ENCODE data around the gene SRGAP3.

The SRGAP3 gene

DNA sequence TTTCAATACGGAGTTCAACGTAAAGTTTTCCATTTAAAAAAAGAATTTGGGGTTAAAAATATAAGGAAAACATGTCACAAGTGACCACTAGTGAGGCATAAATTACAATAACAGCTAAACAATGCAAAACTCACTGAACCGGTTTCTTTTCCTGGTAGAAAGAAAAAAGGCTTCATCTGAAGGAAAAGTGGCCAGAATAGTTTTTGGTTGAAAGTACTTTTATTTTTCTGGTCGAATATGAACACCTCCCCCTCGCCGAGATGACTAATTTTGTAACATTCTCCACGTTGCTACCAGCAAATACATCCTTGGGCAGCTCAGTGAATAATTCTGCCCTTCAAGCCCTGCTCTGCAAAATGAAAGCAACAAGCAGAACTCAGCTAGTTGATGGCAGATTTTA is 3.9 kb upstream of the SRGAP3 start:
- no peak for DNase-seq (ENCODE audit: low read depth in 2 of 3, low spot score in 2 of 3)

DNA sequence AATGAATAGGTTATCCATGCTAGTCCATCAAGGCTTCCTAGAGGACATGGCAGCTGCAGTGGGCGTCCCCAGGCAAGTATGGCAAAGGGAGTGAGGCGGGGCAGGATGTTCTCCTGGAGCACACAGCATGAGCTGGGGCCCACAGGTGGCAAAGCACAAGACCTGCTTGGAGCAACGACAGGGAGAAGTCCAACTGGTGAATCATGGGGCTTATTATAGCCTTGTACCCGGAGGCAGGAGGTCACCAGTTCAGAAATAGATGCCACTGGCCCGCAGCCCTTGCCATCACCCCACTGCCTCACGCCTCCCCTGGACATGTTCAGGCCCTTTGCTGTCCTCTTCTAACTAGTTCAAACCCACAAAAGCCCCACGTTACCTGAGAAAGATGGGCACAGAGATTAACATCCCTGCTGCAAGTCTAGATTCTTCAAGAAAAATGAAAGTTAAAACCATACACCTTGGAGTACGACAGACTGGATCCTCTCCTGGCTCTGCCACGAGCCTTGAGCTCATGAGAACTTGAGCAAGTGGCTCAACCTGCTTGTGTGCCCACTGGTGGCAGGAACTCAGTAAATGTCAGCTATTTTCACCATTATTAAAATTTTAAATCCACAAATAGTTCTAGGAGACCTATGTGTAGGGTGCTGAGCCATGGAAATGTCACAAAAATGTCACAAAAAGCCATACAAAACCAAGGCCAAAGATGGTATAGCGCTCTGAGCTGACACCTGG is 1.8 kb upstream of the SRGAP3 start:
- DNase-seq (ENCODE audit: low read depth in 2 of 3, low spot score in 2 of 3) = no peak

DNA sequence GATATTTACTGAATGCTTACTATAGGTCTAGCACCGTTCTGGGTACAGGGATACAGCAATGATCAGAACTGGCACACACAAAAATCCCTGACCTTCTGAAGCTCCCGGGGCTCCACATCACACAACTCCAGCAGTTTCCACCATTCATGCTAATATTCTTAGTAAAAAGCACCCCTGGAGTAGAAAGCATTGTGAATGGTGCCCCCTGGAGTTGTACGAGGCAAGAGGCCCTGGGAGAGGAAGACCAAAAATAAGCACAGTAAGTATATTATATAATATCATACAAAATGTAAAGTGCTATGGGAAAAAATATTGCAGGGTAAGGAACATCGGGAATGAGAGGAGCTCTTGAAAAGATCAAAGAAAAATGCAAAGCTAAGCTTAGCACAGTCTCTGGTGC is 790 bp upstream of the SRGAP3 start:
- no peak for DNase-seq (ENCODE audit: low read depth in 2 of 3, low spot score in 2 of 3)

DNA sequence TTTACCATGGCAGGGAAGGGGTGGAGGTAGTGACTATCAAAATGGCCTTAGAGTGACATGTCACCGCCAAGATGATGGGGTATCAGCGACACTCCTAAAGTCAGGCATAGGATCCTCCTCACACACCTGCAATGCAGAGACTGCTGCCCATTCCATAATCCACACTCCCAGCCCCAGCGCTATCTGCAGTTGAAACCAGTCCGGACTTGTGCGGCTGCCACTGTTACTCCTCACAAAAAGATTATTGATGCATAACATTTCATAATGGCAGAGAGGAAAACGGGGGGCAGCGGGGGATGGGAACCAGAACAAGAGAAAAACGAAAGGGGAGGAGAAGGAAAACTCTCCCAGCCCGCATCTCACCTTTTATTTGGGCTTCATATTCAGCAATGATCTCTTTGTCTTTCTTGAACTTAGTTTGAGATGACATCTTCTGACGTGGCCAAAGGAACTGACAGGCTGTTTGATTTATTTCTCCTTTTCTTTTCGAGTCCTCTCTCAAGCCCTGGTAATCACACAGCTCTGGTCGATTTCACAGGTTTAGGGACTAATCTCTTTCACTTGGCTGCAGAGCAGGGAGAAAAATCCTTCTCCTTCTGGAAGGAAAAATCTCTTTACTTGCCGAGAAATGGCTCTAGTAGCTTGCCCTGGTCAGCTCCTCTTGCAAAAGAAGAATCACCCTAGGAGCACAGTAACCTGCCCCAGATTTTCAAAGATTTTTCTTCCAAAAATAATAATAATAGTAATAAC is 749 bp downstream of the SRGAP3 start:
- DNase-seq (ENCODE audit: low read depth in 2 of 3, low spot score in 2 of 3) = no peak

DNA sequence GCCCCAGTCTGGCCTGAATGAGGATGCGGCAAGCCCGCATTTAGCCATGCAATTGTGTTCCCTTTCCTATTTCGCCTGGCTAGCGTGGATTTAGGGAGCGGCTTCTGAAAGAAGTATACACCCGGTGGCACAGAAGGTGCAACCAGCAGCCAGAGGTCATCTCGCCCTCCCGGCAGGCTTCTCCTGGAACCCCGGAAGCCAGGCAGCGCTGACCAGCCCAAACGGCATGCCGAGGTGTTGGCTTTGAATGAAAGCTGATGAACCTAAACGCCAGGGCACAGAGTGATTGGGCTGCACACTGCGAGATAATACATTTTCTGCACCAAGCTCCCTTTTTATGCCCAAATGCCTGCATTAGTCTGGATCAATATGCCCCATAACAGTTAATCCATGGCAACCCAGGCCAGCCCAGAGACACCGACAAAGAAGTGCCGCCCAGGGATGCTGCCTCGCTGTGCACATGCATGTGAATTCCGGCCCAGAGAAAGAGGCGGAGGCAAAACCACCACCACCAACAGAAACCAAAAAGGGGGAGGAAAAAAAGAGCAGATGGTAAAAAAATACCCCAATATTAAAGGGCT is 1.4 kb downstream of the SRGAP3 start:
- DNase-seq (ENCODE audit: low read depth in 2 of 3, low spot score in 2 of 3) = no peak

DNA sequence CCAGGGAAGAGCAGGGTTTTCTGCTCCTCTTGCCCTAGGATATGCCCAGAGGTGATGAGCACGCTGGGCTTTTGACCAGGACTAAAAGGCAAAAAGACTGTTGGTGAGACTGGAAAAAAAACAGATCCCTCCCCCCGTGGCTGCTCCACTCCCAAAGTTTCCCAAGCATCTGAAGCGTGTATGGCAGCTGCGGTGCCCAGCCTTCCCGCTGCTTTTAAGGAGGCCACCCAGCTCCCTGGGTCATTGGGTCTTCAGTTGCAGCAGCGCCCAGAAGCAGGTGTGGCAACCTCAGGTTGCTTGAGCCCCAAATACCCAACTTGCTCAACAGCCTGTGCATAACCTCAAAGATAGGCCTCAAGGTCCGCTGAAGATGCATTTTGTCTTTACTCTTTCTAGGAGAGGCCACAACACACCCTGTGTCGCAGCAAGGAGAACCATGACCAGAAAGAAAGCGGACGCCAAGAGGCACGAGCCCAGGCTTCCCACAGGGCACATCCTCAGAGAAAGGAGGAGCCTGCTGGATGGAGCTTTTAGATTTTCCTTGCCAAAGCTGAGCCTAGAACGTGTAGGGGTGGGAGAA is 2.0 kb downstream of the SRGAP3 start:
- no peak for DNase-seq (ENCODE audit: low read depth in 2 of 3, low spot score in 2 of 3)

DNA sequence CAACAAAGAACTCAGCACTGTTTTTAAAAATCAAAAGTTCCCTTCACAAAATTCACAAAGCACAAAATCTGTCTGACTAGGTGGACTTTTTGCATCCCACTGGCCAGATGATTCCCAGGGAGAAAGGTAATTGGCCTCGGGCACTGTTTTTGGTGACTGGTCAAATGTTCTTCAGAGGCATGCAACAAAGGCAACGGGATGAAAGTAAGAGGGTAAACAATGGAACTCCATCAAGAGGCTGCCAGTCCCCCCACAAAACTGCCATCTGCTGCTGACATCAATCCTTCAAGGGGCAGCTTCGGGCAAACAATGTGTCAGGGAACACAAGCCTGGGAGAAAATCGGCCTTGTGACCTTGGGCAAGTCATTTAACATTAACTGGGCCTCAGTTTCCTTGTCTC is 3.3 kb downstream of the SRGAP3 start:
- DNase-seq (ENCODE audit: low read depth in 2 of 3, low spot score in 2 of 3) = no peak

DNA sequence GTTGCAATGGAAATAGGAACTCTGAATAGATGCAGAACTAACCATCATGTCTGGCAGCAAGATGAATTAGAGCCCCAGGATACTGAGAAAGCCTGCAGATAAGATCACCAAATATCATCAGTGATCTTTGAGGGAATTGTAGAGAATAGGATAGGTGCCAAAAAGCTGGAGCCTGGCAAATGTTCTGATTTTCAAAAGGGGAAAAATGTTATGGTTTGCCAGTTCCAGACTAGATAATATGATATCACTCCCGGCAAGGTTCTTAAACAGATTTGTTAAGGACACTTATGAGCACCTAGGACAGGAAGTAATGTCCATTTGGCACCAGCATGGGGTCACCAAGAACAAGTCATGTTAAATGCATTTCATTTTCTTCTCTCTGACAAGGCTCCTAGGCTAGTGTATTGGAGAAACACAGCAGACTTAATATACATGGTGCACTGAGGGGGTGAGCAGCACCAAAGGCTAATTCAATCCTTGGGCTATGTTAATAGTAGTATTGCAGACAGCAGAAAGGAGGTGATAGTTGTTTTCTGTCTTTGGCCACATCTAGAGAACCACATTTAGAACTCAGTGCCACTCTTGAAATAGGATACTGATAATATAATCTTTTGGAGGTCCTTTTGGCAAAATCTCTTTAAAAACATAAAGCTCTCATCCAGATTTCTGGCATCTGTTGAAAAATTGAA is 4.8 kb downstream of the SRGAP3 start:
- no peak for DNase-seq (ENCODE audit: low read depth in 2 of 3, low spot score in 2 of 3)

DNA sequence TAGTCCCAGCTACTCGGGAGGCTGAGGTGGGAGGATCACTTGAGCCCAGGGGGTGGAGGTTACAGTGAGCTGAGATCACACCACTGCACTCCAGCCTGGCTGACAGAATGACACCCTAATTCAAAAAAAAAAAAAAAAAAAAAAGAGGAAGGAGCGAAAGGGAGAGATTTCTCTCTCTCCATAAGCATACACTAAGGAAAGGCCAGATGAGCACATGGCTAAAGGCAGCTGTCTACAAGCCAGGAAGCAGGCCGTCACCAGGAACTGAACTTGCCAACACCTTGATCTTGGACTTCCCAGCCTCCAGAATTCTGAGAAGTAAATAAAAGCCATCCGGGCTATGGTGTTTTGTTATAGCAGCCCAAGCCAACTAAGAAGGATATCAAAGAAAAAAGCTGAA is 7.5 kb downstream of the SRGAP3 start:
- DNase-seq (ENCODE audit: low read depth in 2 of 3, low spot score in 2 of 3) = no peak

DNA sequence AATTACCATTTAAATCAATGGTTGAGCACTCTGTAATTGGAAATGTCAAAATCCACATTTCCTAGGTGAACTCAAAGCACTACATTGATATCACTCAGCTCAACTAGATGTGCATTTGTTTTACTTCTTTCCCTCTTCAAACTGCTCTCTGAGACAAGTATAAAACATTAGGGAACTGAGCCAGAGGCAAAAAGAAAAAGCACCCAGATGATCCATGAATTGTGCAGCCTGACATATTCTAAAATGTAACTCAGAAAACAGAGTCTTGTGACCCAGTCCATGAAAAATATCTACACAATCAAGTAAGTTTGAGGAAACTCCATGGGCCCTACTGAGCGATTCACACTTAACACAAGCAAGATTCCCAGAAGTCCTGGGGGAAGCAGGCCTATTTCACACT is 9.8 kb downstream of the SRGAP3 start:
- no peak for DNase-seq (ENCODE audit: low read depth in 2 of 3, low spot score in 2 of 3)

DNA sequence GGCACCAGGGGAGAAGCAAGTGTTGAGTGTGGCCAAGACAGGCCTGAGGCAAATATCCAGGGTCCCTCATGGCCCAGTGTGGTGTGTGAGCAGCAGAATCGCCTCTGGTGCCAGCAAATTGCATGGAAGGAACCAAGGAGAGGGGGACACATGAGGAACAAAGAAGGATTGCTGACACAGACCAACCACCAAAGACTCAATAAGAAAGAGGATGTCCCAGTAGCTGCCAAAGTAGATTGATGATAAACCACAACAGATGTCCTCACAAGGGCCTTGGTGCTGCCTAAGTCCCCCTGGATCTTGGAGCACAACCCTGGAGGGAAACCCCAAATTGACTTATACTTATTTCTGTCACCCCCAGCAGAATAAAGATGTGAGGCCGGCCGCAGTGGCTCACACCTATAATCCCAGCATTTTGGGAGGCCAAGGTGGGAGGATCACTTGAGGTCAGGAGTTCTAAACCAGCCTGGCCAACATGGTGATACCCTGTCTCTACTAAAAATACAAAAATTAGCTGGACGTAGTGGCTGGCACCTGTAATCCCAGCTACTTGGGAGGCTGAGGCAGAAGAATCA is 10.6 kb downstream of the SRGAP3 start:
- no peak for DNase-seq (ENCODE audit: low read depth in 2 of 3, low spot score in 2 of 3)

DNA sequence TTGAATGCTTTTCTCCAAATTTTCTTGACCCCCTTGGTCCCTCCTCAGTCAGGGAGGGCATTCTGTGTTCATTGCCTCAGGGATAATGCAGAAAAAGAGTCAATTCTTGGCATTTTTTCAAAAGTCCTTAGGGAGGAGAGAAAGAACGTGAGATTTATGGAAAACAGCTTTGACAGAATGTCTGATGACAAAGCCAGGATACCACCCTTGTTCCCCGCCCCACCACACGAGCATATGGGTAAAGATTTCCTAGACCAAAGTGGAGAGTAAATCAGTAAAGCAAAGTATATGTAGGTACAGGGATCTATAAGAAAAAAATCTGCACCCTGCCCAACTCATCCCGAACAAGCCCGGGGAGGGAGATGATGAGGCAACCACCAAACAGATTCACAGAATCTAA is 11.2 kb downstream of the SRGAP3 start:
- no peak for DNase-seq (ENCODE audit: low read depth in 2 of 3, low spot score in 2 of 3)

DNA sequence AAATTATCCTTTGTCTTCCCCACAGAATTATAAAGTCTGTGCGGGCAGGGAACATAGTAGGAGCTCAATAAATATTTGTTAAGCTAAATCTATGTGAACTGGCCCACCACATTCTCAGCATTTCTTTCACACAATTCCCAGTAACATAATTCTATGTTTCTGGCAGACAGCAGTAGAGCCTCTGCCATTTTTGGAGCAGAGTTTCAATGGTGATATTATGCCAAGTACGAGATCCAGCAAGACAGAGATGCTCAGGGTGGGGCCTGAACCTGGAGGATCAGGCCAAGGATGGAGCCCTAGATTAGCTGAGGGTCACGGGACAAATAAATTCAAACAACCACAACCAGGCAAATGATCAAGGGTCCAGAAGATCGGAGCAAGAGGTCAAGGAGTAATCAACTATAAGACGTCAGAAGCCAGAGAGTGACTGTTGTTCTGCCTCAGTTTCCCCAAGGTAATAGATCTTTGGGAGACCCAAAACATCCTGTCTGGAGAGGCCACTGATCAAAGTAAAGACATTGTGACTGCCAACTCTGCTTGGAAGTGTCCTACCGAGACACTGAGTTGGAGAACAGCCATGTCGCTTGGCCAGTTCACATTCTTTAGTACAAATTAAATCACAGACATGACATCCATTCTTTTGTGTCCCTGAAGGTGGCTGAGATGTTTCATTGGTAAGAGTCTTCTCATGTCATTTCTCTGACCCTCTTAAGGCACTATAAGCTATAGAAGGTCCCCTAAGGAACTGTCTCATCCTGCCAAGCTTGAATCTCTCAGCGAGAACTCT is 15.4 kb downstream of the SRGAP3 start:
- no peak for DNase-seq (ENCODE audit: low read depth in 2 of 3, low spot score in 2 of 3)

DNA sequence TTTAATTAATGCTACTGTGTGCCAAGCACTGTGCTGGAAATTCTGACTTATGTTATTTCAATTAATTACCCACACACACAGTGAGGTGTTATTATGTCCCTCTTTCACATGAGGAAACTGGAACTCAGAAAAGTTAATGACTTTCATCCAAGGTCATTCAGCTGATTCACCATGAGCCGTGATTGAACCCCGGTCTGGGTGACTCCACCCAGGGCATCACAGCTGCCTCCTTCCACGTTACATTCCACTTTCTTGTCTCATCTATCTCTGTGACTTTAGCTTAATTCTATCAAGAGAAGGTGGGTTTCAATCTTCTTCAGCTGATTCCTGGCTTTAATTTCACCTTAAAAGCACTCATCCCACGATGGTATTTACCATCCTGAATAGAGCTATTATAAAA is 16.3 kb downstream of the SRGAP3 start:
- no peak for DNase-seq (ENCODE audit: low read depth in 2 of 3, low spot score in 2 of 3)

DNA sequence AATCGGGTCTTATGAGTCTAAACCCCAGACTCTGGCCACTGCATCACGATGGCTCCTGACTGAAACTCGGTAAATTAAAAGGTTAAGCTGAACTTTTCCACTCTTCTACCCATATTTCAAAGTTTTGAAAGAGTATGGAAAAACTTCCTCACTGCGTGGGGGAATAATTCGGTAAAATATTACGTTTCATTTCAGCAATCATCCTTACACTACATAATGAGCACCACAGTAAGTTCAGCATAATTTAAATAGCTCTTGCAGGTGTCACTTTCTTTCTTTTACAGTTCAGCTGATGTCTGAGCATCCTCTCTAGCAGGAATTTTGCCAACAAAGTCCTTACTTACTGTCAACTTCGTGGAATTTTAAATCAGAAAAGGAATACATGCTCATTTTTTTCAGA is 17.5 kb downstream of the SRGAP3 start:
- DNase-seq (ENCODE audit: low read depth in 2 of 3, low spot score in 2 of 3) = no peak

DNA sequence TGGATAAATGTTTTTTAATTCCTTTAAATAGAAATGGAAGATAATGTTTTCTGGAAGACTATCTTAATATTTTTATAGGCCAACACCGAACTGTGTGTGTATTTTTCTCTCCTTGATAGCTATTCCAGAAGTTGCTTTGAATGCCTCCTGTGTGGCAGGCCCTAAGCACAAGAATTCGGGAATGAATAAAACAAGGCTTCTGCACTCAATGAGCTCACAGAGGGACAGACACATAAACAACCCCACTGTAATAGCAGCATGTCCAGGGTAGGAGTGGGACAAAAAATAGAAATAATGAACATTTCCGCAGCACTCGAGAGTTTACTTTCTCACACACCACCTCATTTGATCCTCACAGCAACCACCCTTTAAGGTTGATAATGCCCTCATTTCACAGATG is 18.0 kb downstream of the SRGAP3 start:
- no peak for DNase-seq (ENCODE audit: low read depth in 2 of 3, low spot score in 2 of 3)

DNA sequence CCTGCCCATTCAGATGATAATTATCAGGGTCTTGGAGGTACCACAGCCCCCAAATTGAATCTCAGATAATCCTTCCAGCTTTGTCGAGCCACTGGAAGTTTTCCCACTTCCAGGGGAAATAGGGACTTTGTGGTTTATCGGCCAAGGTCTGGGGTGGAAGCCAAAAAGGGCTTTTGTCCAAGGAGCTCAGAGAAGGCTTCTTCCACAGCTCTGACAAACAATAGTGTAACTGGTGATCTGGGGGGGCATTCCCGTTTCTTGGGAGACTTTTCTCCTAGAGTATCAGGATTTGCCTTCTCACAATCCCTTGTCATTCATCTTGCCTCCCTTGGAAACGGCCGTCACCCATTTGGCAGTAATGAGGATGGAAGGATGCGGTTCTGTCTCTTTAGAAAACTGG is 18.4 kb downstream of the SRGAP3 start:
- DNase-seq (ENCODE audit: low read depth in 2 of 3, low spot score in 2 of 3) = no peak

DNA sequence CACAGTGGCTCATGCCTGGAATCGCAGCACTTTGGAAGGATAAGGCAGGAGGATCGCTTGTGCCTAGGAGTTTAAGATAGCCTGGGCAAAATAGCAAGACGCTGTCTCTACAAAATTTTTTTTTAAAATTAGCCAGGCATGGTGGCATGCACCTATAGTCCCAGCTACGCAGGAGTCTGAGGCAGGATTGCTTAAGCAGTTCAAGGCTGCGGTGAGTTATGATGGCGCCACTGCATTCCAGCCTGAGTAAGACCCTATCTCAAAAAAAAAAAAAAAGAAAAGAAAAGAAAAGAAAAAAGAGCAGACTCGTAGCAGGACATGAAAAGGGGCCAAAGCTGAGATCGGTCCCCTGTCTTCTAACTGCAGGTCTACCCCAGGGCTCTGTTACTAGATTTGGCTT is 18.9 kb downstream of the SRGAP3 start:
- DNase-seq (ENCODE audit: low read depth in 2 of 3, low spot score in 2 of 3) = no peak

DNA sequence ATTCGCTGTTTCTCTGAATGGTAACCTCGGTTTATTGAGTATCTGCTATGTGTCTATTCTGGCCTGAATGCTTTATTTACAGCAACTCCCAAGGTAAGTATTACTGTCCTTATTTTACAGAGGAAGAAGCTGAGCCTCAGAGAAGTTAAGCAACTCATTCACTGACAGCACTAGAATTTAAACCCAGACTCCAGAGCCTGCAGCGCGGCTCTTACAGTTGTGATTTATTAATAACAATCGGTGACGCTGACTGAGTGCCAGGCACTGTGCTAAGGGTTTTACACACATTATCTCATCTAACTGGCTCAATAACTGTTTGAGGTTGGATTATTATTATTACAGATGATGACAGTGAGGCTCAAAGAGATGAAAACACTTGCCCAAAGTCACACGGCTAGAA is 19.6 kb downstream of the SRGAP3 start:
- no peak for DNase-seq (ENCODE audit: low read depth in 2 of 3, low spot score in 2 of 3)

DNA sequence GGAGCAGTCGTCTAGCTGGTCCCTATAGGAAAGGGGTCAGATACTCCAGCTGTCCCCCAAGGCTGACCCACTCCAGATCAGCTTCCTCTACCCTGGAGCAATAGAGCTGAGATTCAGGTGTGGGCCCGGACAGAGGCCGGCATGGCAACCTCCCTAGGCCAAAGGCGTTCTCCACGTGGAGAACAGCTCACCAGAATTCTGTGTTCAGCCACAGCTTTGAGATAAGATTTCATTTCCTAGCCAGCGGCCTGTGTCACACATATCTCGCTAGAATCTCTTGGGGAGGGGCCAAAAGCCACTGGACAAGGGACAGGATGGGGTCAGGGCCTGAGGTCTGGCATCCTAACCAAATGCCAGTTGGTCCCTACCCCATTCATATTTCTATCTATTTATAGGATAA is 20.1 kb downstream of the SRGAP3 start:
- DNase-seq (ENCODE audit: low read depth in 2 of 3, low spot score in 2 of 3) = no peak

DNA sequence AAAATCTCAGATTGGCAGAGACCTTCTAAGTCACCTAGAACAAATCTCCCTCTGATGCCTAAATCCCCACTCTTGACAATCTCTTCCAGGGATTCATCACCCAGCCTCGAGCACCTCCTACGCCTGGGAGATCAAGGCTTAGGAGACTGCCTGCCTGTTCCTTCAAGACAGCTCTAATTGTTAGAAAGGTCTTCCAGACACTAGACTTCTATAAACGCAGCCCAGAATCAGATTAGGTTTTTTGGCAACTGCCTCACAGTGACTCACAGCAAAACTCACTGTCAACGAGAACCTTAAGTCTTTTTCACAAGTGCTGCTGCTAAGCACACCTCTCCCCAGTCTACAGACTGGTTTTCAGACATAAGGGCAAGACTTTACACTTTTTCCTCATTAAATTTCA is 23.1 kb downstream of the SRGAP3 start:
- DNase-seq (ENCODE audit: low read depth in 2 of 3, low spot score in 2 of 3) = no peak

Data from activated CD8-positive, alpha-beta memory T cell treated with anti-CD3 and anti-CD28 coated beads for 48 hours (primary cell).